Fibroblast of lung (primary cell): ENCODE results near the gene CARMIL3. TPM values are rescaled to one million over a fixed set of nuclear protein-coding genes. Genes with fewer than 3 reads are reported as not detected.

Experiments used
- DNase-seq, 2 donors: peaks; one replicate each; pipeline versions ENCODE4 v3.0.0 to v3.0.0-alpha.2; 2010; ENCODE audit warnings: low read depth in 2 of 2
- H2AFZ ChIP-seq: 2 replicates; pipeline ENCODE4 v1.5.1; 2012; ENCODE audit warnings: low read length, control low read depth, inconsistent platforms
- H3K27ac ChIP-seq: 2 replicates; pipeline ENCODE4 v1.5.1; 2011; ENCODE audit warnings: low read length, control low read depth; ENCODE audit not compliant: insufficient read depth
- H3K27me3 ChIP-seq: 2 replicates; pipeline ENCODE4 v1.5.1; 2011; ENCODE audit warnings: mild to moderate bottlenecking, low read length; ENCODE audit not compliant: control insufficient read depth, insufficient read depth
- H3K36me3 ChIP-seq: 2 replicates; pipeline ENCODE4 v1.5.1; 2011; ENCODE audit warnings: low read length; ENCODE audit not compliant: control insufficient read depth, insufficient read depth
- H3K4me1 ChIP-seq: 2 replicates; pipeline ENCODE4 v1.5.1; 2011; ENCODE audit warnings: low read length; ENCODE audit not compliant: control insufficient read depth, insufficient read depth; ENCODE audit errors: extremely low read depth
- H3K4me2 ChIP-seq: 2 replicates; pipeline ENCODE4 v1.5.1; 2011; ENCODE audit warnings: low read length, control low read depth; ENCODE audit not compliant: insufficient read depth; ENCODE audit errors: extremely low read depth
- H3K4me3 ChIP-seq, 4 experiments: fragments of 200-600 bp in 1 of 4; sonication (generic) in 1 of 4; replicated peaks in 1 of 4; 2 replicates each; pipeline ENCODE4 v1.5.1; 2011 to 2016; ENCODE audit warnings: low read length in 4 of 4, low read depth in 3 of 4, mild to moderate bottlenecking in 3 of 4, control low read depth in 2 of 4, inconsistent platforms in 1 of 4, mixed read lengths in 1 of 4; ENCODE audit not compliant: insufficient read depth in 1 of 4; ENCODE audit errors: control extremely low read depth in 1 of 4
- H3K79me2 ChIP-seq: 2 replicates; pipeline ENCODE4 v1.5.1; 2012; ENCODE audit warnings: mild to moderate bottlenecking, low read length, inconsistent platforms; ENCODE audit not compliant: control insufficient read depth, insufficient read depth
- H3K9ac ChIP-seq: 2 replicates; pipeline ENCODE4 v1.5.1; 2011; ENCODE audit warnings: mild to moderate bottlenecking, low read length, control low read depth; ENCODE audit not compliant: insufficient read depth
- H3K9me3 ChIP-seq: 2 replicates; pipeline ENCODE4 v1.5.1; 2012; ENCODE audit warnings: low read depth, low read length; ENCODE audit not compliant: control insufficient read depth, insufficient read depth
- H4K20me1 ChIP-seq: 2 replicates; pipeline ENCODE4 v1.5.1; 2011; ENCODE audit warnings: low read length; ENCODE audit not compliant: control insufficient read depth, insufficient read depth; ENCODE audit errors: extremely low read depth
- CTCF ChIP-seq, 2 donors: IDR thresholded peaks in 1 of 2; conservative IDR thresholded peaks in 1 of 2; 1 replicate in 1 of 2; 2 replicates in 1 of 2; pipeline ENCODE4 v1.5.1; 2011 to 2012; ENCODE audit warnings: low read length in 2 of 2, control low read depth in 1 of 2, inconsistent platforms in 1 of 2, low read depth in 1 of 2, mild to moderate bottlenecking in 1 of 2
- EZH2 ChIP-seq: IDR thresholded peaks from 2 replicates; pipeline ENCODE4 v1.5.1; 2012; ENCODE audit warnings: low read length, control low read depth, mild to moderate bottlenecking; ENCODE audit errors: missing control alignments
- polyA plus RNA-seq, 2 donors: library from polyadenylated mRNA; depleted of rRNA in 1 of 2; stranded (reverse) in 1 of 2; unstranded in 1 of 2; fragments of >200 nt; gene quantifications; 2 replicates each; pipeline ENCODE4 v1.2.1, GENCODE V29; 2011 to 2012; ENCODE audit warnings: missing spikeins in 1 of 2
- total RNA-seq: library from RNA; depleted of rRNA; stranded (reverse); fragments of >200 nt; gene quantifications from 2 replicates; pipeline ENCODE4 v1.2.1, GENCODE V29; 2014

The CARMIL3 gene
- total and polyA plus RNA-seq, 2 donors (not counting 1 experiment from before 2014, with no cell fraction given) = 0.17 TPM; not detected in 1

DNA sequence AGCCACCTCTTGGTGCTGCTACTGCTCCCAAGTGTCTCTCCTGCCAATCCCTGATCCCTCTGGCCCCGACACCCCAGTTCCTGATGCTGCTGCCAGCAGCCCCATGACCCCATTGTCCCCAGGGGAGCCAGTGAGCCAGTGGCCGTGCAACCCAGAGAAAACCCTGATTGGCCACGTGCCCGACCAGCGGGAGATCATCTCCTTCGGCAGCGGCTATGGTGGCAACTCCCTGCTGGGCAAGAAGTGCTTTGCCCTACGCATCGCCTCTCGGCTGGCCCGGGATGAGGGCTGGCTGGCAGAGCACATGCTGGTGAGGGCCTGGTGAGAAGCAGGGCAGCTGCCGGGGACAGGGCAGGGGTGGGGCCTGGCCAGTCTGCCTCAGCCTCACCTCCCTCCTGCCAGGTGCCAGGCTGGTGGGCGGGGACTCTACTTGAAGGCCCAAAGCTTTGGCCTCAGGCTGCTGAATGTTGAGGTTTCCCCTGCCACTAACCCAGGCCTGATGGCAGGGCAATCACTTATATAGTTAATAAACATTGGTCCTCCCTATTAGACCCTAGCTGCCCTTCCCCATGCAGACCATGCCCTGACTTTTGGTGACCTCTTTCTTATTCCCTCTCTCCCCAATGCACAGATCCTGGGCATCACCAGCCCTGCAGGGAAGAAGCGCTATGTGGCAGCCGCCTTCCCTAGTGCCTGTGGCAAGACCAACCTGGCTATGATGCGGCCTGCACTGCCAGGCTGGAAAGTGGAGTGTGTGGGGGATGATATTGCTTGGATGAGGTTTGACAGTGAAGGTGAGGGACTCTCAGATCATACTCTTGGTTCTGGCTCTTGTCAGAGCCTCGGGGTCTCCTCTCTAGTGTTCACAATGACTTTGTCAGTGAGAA is 47.4 kb downstream of the CARMIL3 start:
- no peak for DNase-seq

DNA sequence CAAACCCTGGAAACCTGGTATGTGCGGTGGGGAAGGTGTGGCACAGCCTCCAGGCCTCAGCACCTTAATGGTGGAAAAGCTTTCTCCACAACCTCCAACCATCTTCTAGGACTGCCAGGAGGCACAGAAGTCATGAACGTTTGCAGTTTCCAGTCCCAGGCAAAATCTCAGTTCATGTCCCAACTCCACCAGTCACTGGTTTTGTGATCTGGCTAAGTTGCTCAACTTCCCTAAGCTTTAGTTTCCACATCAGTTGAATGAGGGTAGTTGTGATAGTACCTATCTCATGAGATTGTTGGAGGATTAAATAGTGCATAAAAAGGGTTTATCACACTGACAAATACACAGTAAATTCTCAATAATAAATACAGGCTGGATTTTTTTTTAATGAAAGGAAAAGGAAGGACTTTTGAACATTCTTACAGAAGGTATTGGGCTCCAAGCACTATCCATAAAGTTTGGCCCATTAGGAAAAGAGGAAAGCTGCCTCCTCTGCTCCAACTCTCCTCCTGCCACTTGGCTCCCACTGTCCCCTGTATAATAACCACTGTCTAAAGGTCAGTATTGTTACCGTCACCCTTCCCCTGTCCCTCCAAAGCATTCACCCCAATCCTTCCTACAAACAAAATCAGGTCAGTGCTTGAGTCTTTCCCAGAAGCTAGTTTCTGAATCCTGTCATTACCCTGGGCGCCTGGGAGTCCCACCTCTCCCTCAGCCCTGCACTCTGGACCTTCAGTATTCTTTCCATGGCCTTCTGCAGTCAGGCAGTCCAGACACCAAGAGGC is 48.6 kb downstream of the CARMIL3 start:
- no peak overlapping the region for H3K9ac ChIP-seq
- no peak for TF ChIP-seq EZH2
- TF ChIP-seq CTCF (conservative IDR thresholded peaks at IDR 0.05 in 1 of 2, IDR thresholded peaks at IDR 0.05 in 1 of 2; ENCODE audit: low read depth in 1 of 2, low read length in 2 of 2) = no peak
- H4K20me1 ChIP-seq = no peaks in the 10 kb centered on the region
- H3K4me3 ChIP-seq = no peak overlapping the region
- no peaks in the 10 kb centered on the region for H3K79me2 ChIP-seq
- H3K27ac ChIP-seq = no peak overlapping the region
- no peak overlapping the region for H2AFZ ChIP-seq
- H3K27me3 ChIP-seq = no peaks in the 10 kb centered on the region
- DNase-seq = no peak
- H3K4me1 ChIP-seq = peaks cover 1% of the 10 kb centered on the region
- no peaks in the 10 kb centered on the region for H3K9me3 ChIP-seq
- H3K4me2 ChIP-seq = no peak overlapping the region
- peaks cover 2% of the 10 kb centered on the region for H3K36me3 ChIP-seq

More for the DNA sequence above, 47.4 kb downstream of the CARMIL3 start:
- Histone ChIP-seq H3K27me3 (no peaks in the 10 kb centered on the region), H4K20me1 (no peaks in the 10 kb centered on the region), H3K79me2 (no peaks in the 10 kb centered on the region), H3K4me1 (peaks cover 2% of the 10 kb centered on the region), H3K27ac (no peak overlapping the region), H3K4me2 (no peak overlapping the region), H3K4me3 (no peak overlapping the region), H3K36me3 (peaks cover 2% of the 10 kb centered on the region), H3K9me3 (no peaks in the 10 kb centered on the region), H3K9ac (no peak overlapping the region), H2AFZ (no peak overlapping the region)
- TF ChIP-seq CTCF (conservative IDR thresholded peaks at IDR 0.05 in 1 of 2, IDR thresholded peaks at IDR 0.05 in 1 of 2; ENCODE audit: low read depth in 1 of 2, low read length in 2 of 2) = no peak
- no peak for TF ChIP-seq EZH2

DNA sequence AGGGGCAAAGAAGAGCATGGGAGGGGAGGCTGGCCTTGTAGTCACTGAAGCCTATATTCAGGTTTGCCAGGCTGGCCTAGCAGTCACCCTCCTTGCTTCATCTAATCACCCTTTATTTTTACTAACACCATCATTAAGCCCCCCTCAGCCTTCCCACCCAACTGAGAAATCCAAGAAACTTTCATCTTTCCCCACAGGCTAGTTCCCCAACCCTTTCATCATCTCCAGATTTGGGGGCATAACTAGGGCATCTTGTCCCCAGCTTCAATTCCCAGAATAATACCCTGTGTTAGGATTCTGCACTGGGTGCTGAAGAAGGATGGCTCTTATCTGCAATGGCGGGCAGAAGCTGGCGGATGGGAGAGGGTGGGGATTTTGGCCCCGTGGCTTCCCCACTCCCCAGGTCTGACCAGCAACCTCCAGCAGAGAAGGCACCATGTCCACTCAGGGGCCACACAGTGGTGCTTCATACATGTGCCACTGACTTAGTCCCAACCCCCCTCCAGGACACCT is 49.2 kb downstream of the CARMIL3 start:
- Histone ChIP-seq H3K4me3 (no peak overlapping the region), H3K4me2 (no peak overlapping the region), H3K4me1 (no peaks in the 10 kb centered on the region), H3K9me3 (no peaks in the 10 kb centered on the region), H3K36me3 (peaks cover 2% of the 10 kb centered on the region), H3K79me2 (no peaks in the 10 kb centered on the region), H2AFZ (no peak overlapping the region), H3K27me3 (no peaks in the 10 kb centered on the region), H3K27ac (no peak overlapping the region), H4K20me1 (no peaks in the 10 kb centered on the region), H3K9ac (no peak overlapping the region)
- no peak for TF ChIP-seq EZH2
- no peak for TF ChIP-seq CTCF (conservative IDR thresholded peaks at IDR 0.05 in 1 of 2, IDR thresholded peaks at IDR 0.05 in 1 of 2; ENCODE audit: low read depth in 1 of 2, low read length in 2 of 2)
- DNase-seq = no peak
